HG02798 (cell line): Measurements from ENCODE around the gene POLE4.

Experiments used
- ATAC-seq: cut with Tn5 transposase; IDR thresholded peaks from one replicate; pipeline ENCODE4 v1.9.1; 2021; ENCODE audit warnings: mild to moderate bottlenecking; ENCODE audit not compliant: unreplicated experiment, poor library complexity

POLE4 gene

GRCh38 chr2:74939919-74940812, 18.3 kb upstream of the POLE4 start:
- no peak for ATAC-seq

- ATAC-seq: no peak
Measured at GRCh38 chr2:74941284-74941683, 17.2 kb upstream of the POLE4 start.

DNA sequence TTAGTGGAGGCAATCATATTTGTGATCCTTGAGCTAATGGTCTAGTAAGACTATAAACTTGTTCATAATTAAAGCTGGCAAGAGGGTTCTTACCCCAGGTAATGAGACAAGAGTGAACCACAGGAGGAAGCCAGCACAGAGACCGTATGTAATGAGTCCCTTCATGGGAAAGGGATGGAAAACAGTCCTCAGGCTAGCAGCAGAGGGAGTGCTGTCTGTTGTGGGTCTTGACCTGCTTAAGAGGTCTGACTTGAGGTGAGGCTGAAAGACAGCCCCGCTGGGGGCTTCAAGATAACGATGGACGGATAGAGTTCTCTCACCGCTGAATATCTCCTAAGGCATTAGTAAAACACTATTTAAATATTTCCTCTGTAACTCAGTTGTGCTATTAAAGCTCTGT, 16.2 kb upstream of the POLE4 start:
- no peak for ATAC-seq

DNA sequence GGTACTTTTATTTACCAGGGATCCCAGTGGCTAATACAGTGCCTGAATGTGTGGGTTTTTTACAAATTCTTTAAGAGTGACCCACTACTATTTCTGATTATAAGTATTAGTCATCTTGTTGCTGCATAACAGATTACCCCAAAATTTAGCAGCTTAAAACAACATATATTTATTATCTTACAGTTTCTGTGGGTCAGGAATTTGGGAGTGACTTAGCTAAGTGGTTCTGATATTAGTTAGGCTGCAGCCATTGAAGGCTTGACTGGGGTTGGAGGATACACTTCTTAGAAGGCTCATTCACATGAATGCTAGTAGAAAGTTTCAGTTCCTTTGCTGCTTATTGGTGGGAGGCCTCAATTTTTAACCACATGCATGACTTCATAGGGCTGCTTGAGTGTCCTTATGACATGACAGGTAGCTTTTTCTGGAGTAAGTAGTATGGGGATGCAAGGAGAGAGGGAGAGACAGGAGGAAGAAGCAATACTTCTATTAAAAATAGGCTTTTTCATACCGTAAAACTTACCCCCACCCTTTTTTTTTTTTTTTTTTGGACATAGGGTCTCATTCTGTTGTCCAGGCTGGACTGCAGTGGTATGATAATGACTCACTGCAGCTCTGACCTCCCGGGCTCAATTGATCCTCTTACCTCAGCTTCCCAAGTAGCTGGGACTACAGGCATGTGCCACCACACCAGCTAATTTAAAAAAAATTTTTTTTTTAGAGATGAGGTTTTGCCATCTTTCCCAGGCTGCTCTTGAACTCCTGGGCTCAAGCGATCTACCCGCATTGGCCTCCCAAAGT, 13.3 kb upstream of the POLE4 start:
- peak; percentile 100 for ATAC-seq

DNA sequence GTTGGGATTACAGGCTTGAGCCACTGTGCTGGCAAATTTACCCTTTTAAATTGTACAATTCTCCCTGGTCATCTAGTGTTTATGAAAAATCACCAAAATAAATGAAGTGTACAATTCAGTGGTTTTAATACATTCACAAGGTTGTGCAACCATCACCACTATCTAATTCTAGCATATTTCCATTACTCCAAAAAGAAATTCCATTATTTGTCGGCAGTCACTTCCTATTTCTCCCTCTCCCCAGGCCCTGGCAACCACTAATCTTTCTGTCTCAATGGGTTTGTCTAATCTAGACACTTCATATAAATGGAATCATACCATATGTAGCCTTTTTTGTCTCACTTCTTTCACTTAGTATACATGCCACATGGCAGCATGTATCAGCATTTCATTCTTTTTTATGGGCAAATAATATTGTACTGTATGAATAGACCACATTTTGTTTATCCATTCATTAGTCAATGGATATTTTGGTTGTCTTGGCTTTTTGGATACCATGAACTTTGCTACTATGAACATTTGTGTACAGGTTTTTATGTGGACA, 12.6 kb upstream of the POLE4 start:
- ATAC-seq: no peak

- ATAC-seq: no peak
Measured at GRCh38 chr2:74947703-74948102, 10.7 kb upstream of the POLE4 start.

GRCh38 chr2:74948779-74949178, 9.7 kb upstream of the POLE4 start:
- ATAC-seq: no peak

GRCh38 chr2:74951211-74951754, 7.2 kb upstream of the POLE4 start:
- ATAC-seq: no peak

DNA sequence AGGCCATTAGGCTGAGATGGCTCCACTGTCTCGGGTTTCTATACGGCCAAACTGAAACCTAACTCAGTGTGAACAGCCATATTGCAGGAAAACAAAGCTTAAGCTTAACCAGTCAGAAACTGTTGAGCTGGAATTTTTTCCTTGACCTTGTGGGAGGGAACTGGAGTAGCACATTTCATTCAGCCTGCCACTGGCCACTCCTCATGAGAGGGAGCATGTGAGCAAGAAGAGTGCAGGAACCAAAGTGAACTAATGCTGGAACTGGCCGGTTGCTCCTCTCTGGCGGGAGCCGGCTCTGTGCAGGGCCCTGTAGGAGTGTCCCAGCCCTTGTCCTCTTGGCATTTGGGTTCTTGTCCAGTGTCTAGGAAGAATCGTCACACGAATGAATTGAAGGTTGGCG, 5.9 kb upstream of the POLE4 start:
- no peak for ATAC-seq

- ATAC-seq: no peak
Measured at GRCh38 chr2:74953796-74954499, 4.5 kb upstream of the POLE4 start.

DNA sequence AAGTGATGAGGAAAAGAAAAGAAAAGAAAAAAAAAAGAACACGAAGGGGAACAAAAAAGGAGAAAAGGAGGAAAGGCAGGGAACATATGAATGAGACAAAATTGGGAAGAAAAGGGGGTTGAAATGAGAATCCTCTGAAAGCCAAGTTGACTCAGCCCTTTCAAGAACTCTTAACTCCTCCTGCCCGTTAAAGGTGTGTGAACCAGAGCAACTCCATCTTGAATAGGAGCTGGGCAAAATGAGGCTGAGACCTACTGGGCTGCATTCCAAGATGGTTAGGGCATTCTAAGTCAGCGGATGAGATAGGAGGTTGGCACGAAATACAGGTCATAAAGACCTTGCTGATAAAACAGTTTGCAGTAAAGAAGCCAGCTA, 4.0 kb upstream of the POLE4 start:
- ATAC-seq: no peak

DNA sequence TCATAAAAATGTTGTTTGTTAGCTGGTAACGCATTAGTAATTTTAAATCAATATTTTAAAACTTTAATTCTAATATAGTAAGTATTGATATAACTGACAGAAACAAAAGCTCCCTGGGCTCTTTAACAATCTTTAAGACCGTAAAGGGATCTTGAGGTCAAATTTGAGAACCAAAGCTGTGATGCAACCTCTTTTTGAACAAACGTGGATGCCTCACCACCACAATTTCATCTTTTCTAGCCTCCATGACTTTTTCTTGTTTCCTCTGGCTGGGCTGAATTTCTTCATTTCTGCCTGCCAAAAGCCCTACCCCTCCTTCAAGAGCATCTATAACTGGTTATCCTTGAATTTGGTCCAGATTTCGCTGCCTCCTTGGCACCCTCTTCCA, 563 bp upstream of the POLE4 start:
- no peak for ATAC-seq

GRCh38 chr2:74959106-74959751, 786 bp downstream of the POLE4 start:
- ATAC-seq: no peak

DNA sequence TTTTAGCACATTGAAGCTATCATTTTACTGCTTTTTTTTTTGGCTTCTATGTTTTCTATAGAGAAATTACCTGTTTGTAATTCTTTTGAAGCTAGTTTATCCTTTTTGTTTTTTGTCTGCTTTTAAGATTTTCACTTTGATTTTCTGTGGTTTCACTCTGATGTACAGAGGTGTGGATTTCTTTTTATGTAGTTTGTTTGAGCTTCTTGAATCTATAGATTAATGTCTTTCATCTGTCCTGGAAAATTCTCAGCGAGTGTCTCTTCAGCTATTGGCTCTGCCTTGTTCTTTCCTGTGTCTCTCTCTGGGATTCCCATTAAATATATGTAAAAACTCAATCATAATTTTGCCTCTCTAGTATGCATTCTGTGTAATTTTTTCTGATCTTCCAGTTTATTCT, 8.4 kb downstream of the POLE4 start:
- ATAC-seq: no peak

DNA sequence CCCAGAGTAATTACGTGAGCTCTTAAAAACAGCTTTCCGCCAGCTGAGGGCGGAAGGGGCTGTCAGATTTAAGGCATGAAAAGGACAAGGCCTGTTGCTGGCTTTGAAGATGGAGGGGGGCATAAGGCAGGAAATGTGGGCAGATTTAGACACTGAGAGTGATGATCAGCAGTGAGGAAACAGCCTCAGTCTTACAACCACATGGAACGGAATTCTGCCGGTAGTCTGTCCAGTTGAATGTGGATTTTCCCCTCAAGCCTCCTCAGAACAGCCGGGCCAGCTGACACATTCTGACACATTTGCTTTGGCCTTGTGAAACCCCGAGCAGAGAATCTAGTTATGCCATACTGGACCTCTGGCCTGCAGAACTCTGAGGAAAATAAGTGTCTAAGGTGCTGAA, 16.6 kb downstream of the POLE4 start:
- no peak for ATAC-seq

GRCh38 chr2:74979844-74980243, 21.4 kb downstream of the POLE4 start:
- no peak for ATAC-seq

DNA sequence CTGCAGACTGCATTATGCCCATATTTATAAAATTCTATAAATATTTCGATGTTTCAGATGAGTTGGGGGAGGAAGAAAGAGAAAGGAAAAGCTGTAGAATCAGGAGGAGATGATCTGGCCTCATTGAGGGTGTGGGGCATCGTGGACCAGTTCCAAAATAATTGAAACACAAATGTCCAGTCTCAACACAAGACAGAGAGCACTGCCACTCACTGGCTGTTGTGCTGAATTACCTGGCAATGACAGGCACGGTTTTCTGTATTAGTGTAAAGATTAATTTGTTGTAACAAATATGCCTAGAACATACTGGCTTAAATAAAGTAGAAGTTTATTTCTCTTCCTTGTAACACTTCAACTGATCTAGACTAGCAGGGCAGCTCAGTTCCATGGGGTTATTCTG, 24.1 kb downstream of the POLE4 start:
- ATAC-seq: no peak

DNA sequence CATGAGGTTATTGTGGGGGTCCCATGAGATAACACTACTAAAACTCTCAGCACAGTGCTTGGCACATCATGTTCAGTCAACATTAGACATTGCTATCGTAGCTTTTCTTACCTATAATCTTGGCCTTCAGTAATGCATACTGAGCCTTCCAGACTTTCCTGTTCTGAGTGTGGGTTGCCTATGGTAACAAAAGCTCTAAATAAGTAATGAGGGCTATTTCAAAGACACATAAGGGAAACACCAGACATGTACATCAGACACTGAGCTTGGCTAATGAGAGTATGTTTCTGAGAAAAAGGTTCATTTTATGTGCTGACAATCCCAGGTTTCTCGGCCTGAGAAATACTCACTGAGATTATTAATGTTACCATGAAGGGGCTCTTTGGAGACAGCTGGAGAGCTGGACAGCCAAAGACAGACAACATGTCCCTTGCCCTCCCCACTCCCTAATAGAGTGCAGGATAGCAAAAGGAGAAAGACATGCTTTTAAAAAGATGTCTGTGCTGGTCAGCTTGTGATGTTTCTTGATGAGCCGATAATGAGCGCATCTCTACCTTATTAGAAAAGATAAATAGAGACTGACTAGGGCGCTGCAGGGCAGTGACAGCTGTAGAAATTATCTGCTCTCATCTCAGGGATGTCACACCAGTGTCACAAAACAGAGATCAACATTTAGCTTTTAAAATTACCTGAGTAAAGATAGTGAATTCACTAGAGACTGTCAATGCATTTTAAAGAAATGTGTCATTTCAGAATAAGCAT, 25.4 kb downstream of the POLE4 start:
- no peak for ATAC-seq

DNA sequence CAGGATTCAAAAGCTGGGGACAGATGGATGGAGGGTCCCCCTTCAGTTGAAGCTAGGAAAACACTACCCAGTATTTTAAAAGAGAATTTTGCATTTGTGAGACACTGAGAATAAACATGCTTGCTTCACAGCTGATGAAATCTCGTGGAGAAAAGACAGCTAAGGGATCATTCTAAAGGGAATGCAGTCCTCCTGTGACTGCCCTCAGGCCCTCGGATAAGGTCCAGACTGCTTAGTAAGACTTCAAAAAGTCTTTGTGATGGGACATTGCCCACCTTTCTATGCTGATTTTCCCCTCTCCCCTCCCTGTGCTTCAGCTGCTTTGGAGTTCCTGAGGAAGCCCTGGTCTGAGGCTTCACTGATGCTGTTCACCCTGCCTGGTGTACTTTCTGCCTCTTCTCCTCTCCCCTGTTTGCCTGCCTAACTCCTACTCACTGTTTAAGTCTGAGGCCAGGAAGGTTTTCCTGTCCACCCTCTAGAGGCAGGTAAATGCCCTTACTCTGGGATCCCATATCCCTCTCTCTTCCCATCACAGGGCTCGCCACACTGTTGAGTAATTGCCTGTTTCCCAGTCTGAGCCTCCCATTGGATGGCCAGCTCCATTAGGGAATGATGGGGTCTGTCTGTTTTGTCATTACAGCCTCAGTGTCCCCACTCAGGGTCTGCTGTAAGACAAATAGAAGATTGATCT, 26.6 kb downstream of the POLE4 start:
- no peak for ATAC-seq
